ENCODE data around the gene PTPRR.

GRCh38 chr12:70880744-70881143, 39.8 kb downstream of the PTPRR start:
- TF ChIP-seq CTCF (IDR thresholded peaks at IDR 0.05) (no peak), POLR2A (IDR thresholded peaks at IDR 0.05) (no peak), POLR2AphosphoS5 (IDR thresholded peaks at IDR 0.05) (no peak), EP300 (IDR thresholded peaks at IDR 0.05) (no peak)
